Stimulated activated CD4-positive, alpha-beta T cell treated with anti-CD3 and anti-CD28 coated beads, Interleukin-4, amount 100 ng/mL, for 1 hour (primary cell): ENCODE data around the gene PPCDC.

ENCODE experiments used
- DNase-seq: peaks from one replicate; pipeline ENCODE4 v3.0.0-alpha.2; 2020

Gene PPCDC

DNA sequence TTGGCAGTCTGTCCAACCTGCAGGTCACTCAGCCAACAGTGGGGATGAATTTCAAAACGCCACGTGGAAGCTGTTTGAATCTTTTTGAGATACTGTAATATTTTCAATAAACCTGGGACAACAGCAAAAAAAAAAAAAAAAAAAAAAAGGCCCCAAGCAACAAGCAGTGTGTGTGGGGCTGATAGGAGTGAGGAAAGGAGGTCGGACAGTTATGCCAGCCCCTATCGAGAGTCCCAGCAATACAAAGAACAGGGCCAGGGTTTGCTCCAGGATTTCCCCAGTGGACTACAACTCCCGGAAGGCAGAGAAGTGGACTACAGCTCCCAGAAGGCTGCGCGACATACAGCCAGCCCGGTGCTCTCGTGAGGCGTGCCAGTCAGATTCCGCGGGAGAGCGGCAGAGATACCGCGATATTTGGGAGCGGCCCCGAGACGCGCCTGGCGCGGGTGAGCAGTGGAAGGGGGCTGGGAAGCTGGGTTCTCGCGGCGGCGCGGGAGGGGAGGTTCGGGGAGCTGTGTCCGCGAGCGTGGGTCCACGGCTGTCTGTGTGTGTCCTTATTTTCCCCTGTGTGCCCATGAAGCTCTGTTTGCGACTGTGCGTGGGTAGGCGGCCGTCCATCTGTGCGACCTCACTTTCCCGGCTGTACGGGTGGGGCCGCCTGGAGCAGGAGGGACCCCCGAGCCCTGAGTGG, at the start of gene PPCDC:
Gene PPCDC (plus strand): TSS at position 410 of the 691 bp plus-strand sequence. CDS start 4,729 bp downstream, outside the sequence.
- peak; percentile 93 for DNase-seq

DNA sequence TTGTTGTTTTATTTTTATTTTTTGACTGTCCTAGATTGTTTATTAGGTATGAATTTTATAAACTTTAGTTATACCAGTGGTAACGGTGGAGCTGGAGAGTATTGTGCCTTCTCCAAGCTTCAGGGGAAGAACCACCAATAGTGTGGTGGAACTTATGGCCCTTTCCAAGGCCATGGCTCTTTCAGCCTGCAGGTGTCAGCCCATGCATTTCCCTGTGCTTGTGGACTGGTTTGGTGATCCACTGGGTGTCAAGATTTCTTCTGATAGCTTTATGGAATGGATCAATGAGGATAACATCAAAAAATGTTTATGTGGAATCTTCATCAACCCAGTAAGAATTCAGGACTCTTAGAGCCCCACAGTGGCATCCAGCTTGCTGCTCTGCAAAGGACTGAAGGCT, 47.2 kb upstream of the PPCDC start:
- DNase-seq: no peak

DNA sequence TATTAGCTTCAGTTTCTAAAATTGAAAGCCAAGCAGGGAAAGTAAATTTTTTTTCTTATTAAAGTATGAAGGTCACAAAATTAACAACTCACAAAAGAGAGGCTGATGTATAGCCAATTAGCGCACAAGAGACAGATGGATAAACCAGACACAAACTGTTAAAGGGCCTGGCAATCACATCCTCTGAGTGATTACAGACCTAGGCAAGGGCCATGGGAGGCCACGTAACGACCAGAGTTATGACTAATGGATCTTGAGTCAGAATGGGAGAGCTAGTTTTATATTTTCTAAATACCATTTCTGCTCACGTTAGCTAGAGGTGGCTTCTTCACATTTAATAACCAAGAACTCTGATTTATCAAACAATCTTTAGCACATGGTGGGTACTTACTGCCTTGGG, 45.8 kb upstream of the PPCDC start:
- DNase-seq: no peak

GRCh38 chr15:74978077-74978476, 45.3 kb upstream of the PPCDC start:
- DNase-seq: no peak

DNA sequence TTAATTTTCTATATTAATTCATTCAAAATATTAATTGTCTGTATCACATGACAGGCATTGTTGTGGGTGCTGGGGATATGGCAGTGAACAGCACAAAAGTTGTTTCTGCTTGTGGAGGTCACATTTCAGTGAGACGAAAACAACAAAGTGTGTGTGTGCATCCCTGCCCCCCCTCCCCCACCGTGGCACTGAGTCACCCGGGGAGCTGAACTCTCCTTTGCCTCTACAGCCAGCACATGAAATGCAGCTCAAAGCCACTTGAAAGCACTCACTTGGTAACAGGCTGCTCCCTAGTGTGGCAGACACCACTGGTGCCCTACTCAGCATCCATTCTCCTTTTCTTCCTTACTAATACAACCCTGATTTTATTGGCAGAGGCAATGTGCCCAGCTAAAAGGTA, 44.9 kb upstream of the PPCDC start:
- DNase-seq: peak; percentile 48

GRCh38 chr15:74982183-74982582, 41.2 kb upstream of the PPCDC start:
- no peak for DNase-seq

GRCh38 chr15:74983725-74984231, 39.6 kb upstream of the PPCDC start:
- DNase-seq: peak; percentile 26

- DNase-seq: peak; percentile 13
Measured at GRCh38 chr15:74988007-74988800, 35.2 kb upstream of the PPCDC start.

- DNase-seq: no peak
Measured at GRCh38 chr15:74989527-74989926, 33.9 kb upstream of the PPCDC start.

- DNase-seq: no peak
Measured at GRCh38 chr15:74992619-74993018, 30.8 kb upstream of the PPCDC start.

- DNase-seq: no peak
Measured at GRCh38 chr15:74994236-74994635, 29.2 kb upstream of the PPCDC start.

GRCh38 chr15:74994685-74995084, 28.7 kb upstream of the PPCDC start:
- DNase-seq: no peak

DNA sequence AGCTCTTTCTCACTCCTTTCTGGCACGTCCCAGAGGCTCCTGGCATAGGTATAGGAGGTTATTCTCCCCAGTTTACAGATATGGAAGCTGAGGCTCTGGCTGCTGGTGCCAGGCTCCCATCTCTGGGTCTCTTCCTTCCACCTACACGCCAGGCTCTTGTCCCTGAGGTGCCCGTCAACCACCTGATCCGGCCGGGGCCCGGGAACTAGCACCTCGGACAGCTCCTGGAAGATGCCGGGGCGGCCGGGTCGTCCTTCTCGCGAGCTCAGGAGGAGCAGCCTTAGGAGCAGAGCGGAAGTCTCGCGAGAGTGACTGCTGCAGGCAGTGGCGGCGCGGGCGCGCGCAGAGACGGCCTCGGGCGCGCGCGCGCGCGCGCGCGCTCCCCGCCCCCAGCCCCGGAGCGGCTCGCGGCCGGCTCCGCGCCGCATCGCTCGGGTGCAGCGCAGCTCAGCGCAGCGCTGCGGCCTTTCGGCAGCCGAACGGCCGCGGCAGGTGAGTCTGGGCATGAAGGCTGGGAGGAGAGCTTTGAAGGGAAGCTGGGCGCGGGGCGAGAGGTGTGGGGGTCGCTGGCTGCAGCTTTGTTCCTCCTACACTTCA, 28.1 kb upstream of the PPCDC start, which contains the start of gene SCAMP5:
Gene SCAMP5 (plus strand): TSS at position 382 of the 597 bp plus-strand sequence. CDS start 16,277 bp downstream, outside the sequence.
- DNase-seq: peak; percentile 90

- DNase-seq: no peak
Measured at GRCh38 chr15:74995779-74996765, 27.3 kb upstream of the PPCDC start.

- no peak for DNase-seq
Measured at GRCh38 chr15:74997141-74997540, 26.2 kb upstream of the PPCDC start.

- DNase-seq: no peak
Measured at GRCh38 chr15:74997543-74997942, 25.8 kb upstream of the PPCDC start.

- DNase-seq: no peak
Measured at GRCh38 chr15:75001310-75001709, 22.1 kb upstream of the PPCDC start.

DNA sequence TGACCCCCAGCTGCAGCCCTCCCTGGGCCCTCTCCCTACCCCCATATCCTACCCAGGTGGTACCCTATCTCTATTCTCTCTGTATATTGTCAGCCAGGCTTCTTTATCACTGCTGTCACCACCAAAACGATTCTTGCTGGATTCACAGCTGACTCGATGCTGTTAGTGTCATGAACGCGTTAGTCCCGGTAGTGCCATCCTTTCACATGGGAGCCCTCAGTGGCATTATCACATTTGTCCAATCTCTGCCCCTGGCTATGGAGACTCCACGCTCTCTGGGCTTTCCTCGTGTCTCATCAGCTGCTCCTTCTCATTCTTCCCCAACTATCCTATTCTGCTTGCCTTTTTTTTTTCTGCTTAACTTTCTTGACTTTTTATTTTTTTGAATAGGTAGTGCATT, 21.0 kb upstream of the PPCDC start:
- no peak for DNase-seq

GRCh38 chr15:75007216-75007615, 16.2 kb upstream of the PPCDC start:
- DNase-seq: no peak

DNA sequence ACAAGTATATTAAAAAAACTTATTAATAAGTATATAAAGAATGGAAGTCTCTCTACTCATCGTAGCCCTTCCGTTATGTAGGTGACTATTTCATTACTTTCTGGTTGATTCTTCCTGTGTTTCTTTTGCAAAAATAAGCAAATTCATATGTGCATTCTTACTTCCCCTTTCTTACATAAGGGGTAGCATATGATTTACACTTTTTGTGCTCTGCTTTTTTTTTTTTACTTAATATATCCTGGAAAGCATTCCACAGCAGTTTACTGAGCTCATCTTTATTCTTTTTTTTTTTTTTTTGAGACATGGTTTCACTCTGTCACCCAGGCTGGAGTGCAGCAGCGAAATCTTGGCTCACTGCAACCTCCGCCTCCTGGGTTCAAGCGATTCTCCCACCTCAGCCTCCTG, 15.2 kb upstream of the PPCDC start:
- no peak for DNase-seq

DNA sequence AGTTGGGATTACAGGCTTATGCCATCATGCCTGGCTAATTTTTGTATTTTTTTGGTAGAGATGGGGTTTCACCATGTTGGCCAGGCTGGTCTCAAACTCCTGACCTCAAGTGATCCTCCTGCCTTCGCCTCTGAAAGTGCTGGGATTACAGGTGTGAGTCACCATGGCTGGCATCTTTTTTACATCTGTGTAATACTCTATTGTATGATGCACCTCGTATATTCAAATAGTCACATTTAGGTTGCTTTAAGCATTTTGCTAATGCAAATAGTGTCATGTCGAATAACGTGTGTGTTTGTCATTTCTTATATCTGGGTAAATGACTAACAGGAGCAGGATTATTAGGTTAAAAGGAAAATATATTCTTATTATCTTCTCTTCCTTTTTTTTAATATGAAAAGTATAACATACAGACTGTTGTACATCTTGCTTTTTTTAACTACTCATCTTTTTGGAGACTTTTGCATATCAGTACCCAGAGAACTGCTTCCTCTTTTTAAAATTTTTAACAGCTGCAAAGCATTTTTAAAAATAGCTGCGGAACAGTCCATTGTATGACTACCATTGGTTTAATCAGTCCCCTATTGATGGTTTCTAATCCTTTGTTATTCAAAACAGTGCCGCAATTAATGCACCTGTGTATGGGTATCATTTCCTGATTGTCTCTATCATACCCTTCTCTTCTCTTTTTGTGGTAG, 14.6 kb upstream of the PPCDC start:
- no peak for DNase-seq

- no peak for DNase-seq
Measured at GRCh38 chr15:75016431-75016830, 7.0 kb upstream of the PPCDC start.
